Uterus (tissue), 2 donors: ENCODE results near the gene YIPF5.

Experiments used
- POLR2A ChIP-seq, 2 donors: fragments of 450-650 bp; IDR thresholded peaks; one replicate each; pipeline ENCODE4 v1.6.1; 2016; ENCODE audit warnings: antibody characterized with exemption in 2 of 2, mild to moderate bottlenecking in 1 of 2, moderate library complexity in 1 of 2
- TF ChIP-seq, protein P1 (sequence below), 4 experiments: fragments of 200-600 bp in 2 of 4; fragments of 450-650 bp in 2 of 4; sonication (generic) in 2 of 4; IDR thresholded peaks; one replicate each; pipeline ENCODE4 v1.5.1; 2016 to 2019; ENCODE audit warnings: antibody characterized with exemption in 4 of 4, mild to moderate bottlenecking in 2 of 4, moderate library complexity in 1 of 4

- TF ChIP-seq POLR2A (IDR thresholded peaks at IDR 0.05): no peak
- TF ChIP-seq, protein P1, sequence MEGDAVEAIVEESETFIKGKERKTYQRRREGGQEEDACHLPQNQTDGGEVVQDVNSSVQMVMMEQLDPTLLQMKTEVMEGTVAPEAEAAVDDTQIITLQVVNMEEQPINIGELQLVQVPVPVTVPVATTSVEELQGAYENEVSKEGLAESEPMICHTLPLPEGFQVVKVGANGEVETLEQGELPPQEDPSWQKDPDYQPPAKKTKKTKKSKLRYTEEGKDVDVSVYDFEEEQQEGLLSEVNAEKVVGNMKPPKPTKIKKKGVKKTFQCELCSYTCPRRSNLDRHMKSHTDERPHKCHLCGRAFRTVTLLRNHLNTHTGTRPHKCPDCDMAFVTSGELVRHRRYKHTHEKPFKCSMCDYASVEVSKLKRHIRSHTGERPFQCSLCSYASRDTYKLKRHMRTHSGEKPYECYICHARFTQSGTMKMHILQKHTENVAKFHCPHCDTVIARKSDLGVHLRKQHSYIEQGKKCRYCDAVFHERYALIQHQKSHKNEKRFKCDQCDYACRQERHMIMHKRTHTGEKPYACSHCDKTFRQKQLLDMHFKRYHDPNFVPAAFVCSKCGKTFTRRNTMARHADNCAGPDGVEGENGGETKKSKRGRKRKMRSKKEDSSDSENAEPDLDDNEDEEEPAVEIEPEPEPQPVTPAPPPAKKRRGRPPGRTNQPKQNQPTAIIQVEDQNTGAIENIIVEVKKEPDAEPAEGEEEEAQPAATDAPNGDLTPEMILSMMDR (IDR thresholded peaks at IDR 0.05): no peak
Measured at GRCh38 chr5:144130306-144130705, 40.2 kb downstream of the YIPF5 start.
